HG02885 (cell line): ENCODE measurements around the gene OR51V1.
"Not testable (repeated sequence)": the region's sequence is repeated elsewhere in the genome, so short reads cannot be mapped to it uniquely, and the experiment has no call there.

Experiments
- ATAC-seq: cut with Tn5 transposase; IDR thresholded peaks from one replicate; pipeline ENCODE4 v1.9.1; 2021; ENCODE audit warnings: mild to moderate bottlenecking; ENCODE audit not compliant: unreplicated experiment, poor library complexity

The OR51V1 gene

GRCh38 chr11:5178046-5178837 is 22.2 kb downstream of the OR51V1 start:
- ATAC-seq = no peak

GRCh38 chr11:5174934-5175333 is 25.5 kb downstream of the OR51V1 start:
- no peak for ATAC-seq

GRCh38 chr11:5171856-5172255 is 28.6 kb downstream of the OR51V1 start:
- no peak for ATAC-seq

- ATAC-seq = not testable (repeated sequence)
Measured at GRCh38 chr11:5165898-5166297, 34.6 kb downstream of the OR51V1 start.

GRCh38 chr11:5164807-5165206 is 35.7 kb downstream of the OR51V1 start:
- ATAC-seq = not testable (repeated sequence)

GRCh38 chr11:5161045-5161444 is 39.4 kb downstream of the OR51V1 start:
- ATAC-seq = not testable (repeated sequence)

GRCh38 chr11:5160217-5160616 is 40.3 kb downstream of the OR51V1 start:
- not testable (repeated sequence) for ATAC-seq

- ATAC-seq = no peak
Measured at GRCh38 chr11:5159806-5160205, 40.7 kb downstream of the OR51V1 start.

GRCh38 chr11:5154657-5155056 is 45.8 kb downstream of the OR51V1 start, which contains the start of gene OR52A1:
Gene OR52A1, minus strand, starts transcription at chr11:5154757. Its CDS starts 2,388 bp downstream, at chr11:5152369.
- no peak for ATAC-seq

- no peak for ATAC-seq
Measured at GRCh38 chr11:5153574-5154431, 46.7 kb downstream of the OR51V1 start.

- ATAC-seq = no peak
Measured at GRCh38 chr11:5151713-5152153, 48.7 kb downstream of the OR51V1 start.
